Measurements from ENCODE around the gene ACOX3.

ACOX3 gene

GRCh38 chr4:8467016-8467415, 26.5 kb upstream of the ACOX3 start (continued):
- TF ChIP-seq ZBTB7A (tag by site-specific recombination; IDR thresholded peaks at IDR 0.05; ENCODE audit: low read depth) (no peak), ZNF473 (tag by site-specific recombination; IDR thresholded peaks at IDR 0.05) (no peak), IKZF3 (tag by site-specific recombination; IDR thresholded peaks at IDR 0.05) (no peak)

GRCh38 chr4:8465615-8466611, 25.4 kb upstream of the ACOX3 start:
- Histone ChIP-seq H3K9me3 (ENCODE audit: control insufficient read depth, insufficient read depth, low read depth, low read length) (no peaks in the 10 kb centered on the region), H3K27ac (ENCODE audit: extremely low read depth, low read depth, low read length) (no peak overlapping the region), H3K36me3 (ENCODE audit: control insufficient read depth in 2 of 2, insufficient read depth in 1 of 2, low read length in 2 of 2) (peaks cover 0 to 84% of the 10 kb centered on the region in 2 experiments; a peak in 2 of 3 replicates), H3K4me3 (ENCODE audit: low read depth, low read length) (no peak overlapping the region), H3K4me1 (ENCODE audit: control insufficient read depth, insufficient read depth, low read length) (no peaks in the 10 kb centered on the region)
- POLR2A ChIA-PET: no interaction called here
- TF ChIP-seq ZSCAN23 (tag by site-specific recombination; IDR thresholded peaks at IDR 0.05) (no peak), GLI4 (tag by site-specific recombination; IDR thresholded peaks at IDR 0.05) (no peak), WT1 (tag by site-specific recombination; IDR thresholded peaks at IDR 0.05) (no peak), ZNF521 (tag by site-specific recombination; IDR thresholded peaks at IDR 0.05) (no peak), ZNF133 (tag by site-specific recombination; IDR thresholded peaks at IDR 0.05) (no peak), ZNF223 (tag by site-specific recombination; IDR thresholded peaks at IDR 0.05) (no peak), BCL6B (tag by site-specific recombination; IDR thresholded peaks at IDR 0.05) (no peak), YY1 (tag by site-specific recombination; IDR thresholded peaks at IDR 0.05) (no peak), ZBTB10 (tag by site-specific recombination; IDR thresholded peaks at IDR 0.05) (no peak), ZNF362 (tag by site-specific recombination; IDR thresholded peaks at IDR 0.05) (no peak), ZNF510 (tag by site-specific recombination; IDR thresholded peaks at IDR 0.05; ENCODE audit: insufficient replicate concordance) (no peak), ZNF707 (tag by site-specific recombination; IDR thresholded peaks at IDR 0.05) (no peak), ZNF211 (tag by site-specific recombination; IDR thresholded peaks at IDR 0.05; ENCODE audit: low read depth) (no peak), AEBP2 (tag by site-specific recombination; IDR thresholded peaks at IDR 0.05; ENCODE audit: borderline replicate concordance) (no peak), ZSCAN16 (tag by site-specific recombination; IDR thresholded peaks at IDR 0.05) (no peak), ZNF423 (tag by site-specific recombination; IDR thresholded peaks at IDR 0.05) (no peak), ZNF48 (tag by site-specific recombination; IDR thresholded peaks at IDR 0.05) (no peak)
- CTCF ChIA-PET: interaction anchor here (0.9 kb wide), 1 partner anchor 25 kb away, joined by 3 read pairs; no protein-coding TSS in a partner anchor
